NOMO-1 treated with DMSO at 0.1 percent for 48 hours (cell line): Measurements from ENCODE around the gene CRACDL.

ENCODE experiments used
- DNase-seq: peaks from one replicate; lab custom pipeline; 2025; ENCODE audit not compliant: unreplicated experiment; lab: John Stamatoyannopoulos, UW

CRACDL gene, protein sequence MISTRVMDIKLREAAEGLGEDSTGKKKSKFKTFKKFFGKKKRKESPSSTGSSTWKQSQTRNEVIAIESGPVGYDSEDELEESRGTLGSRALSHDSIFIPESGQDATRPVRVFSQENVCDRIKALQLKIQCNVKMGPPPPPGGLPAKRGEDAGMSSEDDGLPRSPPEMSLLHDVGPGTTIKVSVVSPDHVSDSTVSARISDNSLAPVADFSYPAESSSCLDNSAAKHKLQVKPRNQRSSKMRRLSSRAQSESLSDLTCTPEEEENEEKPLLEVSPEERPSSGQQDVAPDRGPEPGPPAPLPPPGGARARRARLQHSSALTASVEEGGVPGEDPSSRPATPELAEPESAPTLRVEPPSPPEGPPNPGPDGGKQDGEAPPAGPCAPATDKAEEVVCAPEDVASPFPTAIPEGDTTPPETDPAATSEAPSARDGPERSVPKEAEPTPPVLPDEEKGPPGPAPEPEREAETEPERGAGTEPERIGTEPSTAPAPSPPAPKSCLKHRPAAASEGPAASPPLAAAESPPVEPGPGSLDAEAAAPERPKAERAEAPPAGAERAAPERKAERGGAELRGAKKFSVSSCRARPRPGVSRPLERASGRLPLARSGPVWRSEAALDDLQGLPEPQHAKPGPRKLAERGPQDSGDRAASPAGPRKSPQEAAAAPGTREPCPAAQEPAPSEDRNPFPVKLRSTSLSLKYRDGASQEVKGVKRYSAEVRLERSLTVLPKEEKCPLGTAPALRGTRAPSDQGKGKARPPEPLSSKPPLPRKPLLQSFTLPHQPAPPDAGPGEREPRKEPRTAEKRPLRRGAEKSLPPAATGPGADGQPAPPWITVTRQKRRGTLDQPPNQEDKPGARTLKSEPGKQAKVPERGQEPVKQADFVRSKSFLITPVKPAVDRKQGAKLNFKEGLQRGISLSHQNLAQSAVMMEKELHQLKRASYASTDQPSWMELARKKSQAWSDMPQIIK

GRCh38 chr2:98935777-98936352 is at the start of gene CRACDL:
CRACDL (minus strand) TSS chr2:98936225; CDS start chr2:98846800, 89,425 bp downstream.
- DNase-seq: no peak

GRCh38 chr2:98975611-98976010 is 39.6 kb upstream of the CRACDL start:
- no peak for DNase-seq

- DNase-seq: no peak
These were observed 36.6 kb upstream of the CRACDL start for GRCh38 chr2:98972582-98973167.

DNA sequence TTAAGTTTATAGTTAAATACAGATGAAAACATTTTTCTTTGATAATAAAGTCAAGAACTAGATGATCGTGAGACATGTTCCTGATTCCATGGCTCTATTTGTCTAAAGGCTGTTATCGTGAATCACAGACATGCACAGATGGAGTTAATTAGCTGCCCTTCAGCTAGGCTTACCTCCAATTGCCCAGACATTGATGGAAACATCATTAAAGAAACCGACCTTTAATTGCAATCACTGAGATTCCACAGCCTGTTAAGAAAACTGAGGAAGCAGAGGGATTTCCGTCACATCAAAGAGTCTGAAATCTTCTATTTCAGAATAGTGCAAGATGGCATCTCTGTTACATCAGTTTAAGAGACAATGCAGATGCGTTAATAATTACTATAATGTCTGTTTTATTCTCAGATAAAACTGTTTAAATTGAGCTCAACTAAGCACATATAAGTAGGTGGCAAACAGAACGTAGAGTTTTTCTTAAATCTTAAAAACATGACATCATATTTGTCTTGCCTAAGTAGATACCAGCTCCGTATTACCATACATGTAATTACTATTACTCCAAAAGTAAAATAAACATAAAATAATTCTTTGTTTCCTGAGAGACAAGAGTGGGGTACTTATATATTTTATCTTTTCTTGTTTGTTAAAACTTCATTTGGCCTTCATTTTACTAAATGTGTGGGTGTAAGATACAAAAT is 23.9 kb upstream of the CRACDL start:
- no peak for DNase-seq

DNA sequence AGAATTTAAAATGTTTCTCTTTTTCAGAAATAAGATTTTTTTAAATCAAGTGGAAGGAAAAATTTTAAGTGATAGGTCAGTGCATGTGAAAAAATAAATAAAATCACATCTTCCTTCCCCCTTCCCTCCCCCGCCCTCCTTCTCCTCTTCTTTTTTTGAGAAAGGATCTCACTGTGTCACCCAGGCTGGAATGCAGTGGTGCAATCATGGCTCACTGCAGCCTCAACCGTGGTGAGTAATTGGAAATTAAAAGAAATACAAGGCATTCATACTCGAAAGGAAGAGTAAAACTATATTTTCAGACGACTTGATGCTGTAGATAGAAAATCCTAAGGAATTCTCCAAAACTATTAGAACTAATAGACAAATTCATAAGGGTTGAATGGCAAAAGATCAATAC is 16.9 kb upstream of the CRACDL start:
- no peak for DNase-seq

- no peak for DNase-seq
These were observed 13.1 kb upstream of the CRACDL start for GRCh38 chr2:98948956-98949739.

- no peak for DNase-seq
These were observed 11.5 kb upstream of the CRACDL start for GRCh38 chr2:98947554-98947953.

GRCh38 chr2:98946855-98947254 is 10.8 kb upstream of the CRACDL start:
- no peak for DNase-seq

DNA sequence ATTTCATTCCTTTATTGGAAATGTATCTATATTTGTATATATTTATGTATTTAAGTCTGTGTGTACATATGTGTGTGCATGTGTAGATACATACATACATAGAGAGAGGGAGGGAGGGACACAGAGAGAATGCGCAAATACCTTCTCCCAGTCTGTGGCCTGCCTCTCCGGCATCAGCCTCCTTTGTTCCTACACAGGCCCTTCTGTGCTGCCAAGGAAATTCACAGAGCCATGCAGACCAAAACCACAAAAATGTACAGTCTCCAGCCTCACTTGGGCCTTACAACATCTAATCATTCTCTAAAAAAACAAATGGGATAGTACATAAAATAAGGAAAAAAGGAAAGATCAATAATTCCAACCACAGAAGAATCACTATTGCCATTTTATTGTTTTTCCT is 8.8 kb upstream of the CRACDL start:
- DNase-seq: no peak

DNA sequence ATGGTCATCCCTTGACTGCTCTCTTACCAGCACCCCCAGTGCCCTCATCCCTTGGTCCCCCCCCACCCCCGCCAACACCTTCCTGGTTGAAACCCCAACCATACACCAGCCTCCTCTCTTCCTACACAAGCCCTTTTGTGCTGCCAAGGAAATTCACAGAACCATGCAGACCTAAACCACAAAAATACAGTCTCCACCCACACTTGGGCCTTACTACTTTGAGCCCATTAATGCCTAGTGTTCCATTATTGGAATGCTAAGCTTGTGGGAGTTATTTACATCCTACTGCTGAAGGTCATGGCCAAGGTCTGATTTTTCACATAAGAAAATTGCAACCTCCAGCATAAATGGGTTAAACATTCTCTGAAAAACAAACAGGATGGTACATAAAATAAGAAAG is 4.1 kb upstream of the CRACDL start:
- no peak for DNase-seq

GRCh38 chr2:98937906-98938305 is 1.9 kb upstream of the CRACDL start:
- DNase-seq: no peak

DNA sequence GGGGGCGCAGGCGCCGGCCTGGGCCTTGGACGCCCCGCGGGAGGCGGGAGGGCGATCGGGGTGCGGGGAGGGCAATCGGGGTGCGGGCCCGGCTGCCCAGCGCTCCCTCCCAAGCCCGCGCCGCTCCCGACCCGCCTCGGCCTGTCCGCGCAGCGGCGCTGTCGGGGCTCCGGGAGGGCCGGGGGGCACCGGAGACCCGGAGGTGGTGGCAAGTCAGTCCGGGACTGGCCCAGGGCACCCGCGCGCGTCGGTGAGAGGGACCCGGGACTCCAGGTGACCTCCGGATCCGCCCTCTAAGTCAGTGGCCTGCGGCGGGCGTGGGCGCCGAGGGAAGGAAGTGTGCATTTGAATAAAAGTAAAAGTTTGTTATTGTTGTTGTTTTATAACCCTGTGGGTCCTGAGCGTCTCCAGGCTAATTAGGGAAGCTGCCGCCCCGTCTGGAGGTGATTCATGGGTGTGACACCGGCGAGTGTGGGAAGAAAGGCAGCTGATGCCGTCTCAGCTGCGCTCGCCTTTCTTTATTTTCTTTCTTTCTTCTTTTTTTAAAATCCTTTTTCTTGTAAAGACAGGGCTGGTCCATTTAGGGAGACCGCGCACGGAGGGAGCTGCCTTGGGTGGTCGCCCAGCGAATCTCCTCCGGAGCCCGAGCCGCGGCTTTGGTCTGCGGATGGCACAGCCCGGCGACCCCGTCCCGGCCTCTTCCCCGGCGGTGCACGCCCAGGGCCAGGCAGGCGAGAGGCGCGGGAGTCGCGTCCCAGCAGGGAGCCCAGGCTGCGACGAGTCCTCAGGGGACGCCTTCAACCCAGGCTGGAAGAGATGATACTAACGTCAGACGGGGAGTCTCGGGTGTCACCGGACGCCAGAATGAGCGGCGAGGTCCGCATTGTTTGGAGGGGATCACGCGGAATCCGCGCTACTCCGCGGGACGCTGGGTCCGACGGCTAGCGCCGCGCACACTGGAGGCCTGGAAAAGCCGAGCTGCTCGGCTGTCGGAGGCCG is 627 bp upstream of the CRACDL start:
- peak; percentile 41 for DNase-seq

DNA sequence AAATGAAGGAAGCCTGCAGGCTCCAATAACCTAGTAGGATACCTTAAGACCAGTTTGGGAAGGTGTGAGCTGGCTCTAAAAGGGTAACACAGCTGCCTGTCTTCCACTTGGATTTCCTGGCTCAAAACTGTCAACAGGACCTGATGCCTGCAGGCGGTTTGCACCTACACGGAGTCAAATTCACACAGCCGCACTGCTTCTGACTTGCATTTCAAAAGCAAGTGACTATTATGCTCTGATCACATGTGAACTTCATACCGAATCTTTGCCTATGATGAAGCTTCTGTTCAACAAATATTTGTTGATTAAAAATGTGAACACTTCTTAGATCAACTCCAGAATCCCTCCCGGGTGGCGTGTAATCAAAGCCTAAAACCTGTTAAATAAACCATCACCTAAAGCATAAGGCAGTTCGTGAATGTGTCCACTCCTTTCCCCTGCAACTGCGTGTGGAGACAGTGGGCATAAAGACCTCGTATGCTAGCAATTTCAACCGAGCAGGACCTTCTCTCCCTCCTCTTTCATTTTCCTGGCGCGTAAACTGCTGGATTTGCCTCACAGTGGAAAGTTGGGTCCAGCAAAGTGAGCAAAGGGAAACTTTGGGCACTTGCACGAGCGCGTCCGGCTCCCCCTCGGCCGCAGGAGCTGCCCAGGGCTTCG is 784 bp downstream of the CRACDL start:
- no peak for DNase-seq

DNA sequence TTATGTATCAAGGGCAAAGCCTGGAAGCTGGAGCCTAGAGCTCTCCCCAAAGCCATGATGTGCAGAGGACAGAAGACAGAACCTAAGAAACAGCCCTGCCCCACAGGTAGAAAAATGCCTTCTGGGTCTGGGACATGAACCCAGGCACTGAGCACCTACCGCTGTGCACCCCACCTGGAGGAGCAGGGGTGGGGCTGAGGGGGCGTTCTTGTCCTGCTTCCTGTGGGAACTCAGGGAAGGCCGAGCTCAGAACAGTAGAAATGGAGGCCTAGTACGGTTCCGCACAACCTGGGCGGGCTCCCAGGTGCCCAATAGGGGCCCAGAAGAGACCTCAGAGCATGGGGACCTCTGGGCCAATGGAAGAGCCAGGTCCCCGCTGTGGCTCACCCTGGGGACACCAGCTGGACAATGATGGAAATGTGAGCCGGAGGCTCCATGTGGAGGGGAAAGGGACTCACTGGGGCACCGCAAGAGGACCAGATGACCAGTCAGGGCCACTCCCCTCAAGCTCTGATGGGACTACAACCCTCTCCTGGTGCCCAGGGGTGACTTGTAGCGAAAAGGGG is 3.2 kb downstream of the CRACDL start:
- no peak for DNase-seq

DNA sequence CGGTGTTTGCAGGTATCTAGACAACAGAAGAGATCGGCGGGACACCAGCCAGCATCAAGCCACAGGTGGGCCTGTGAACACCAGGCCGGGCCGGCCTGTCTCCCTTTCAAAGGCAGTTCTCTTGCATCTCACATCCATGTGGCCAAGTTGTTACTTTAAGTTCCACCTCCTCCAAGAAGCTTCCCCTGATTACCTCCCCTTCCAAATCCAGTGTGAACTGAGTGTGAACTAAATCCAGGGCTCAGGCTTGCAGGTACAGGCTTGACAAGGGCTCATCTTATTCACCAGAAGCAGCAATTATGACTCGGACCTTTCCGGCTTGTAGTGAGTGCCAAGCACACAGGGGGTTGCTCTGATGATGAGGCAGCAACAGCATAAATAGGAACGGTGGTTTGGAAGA is 3.9 kb downstream of the CRACDL start:
- DNase-seq: no peak

GRCh38 chr2:98931596-98931995 is 4.4 kb downstream of the CRACDL start:
- no peak for DNase-seq

DNA sequence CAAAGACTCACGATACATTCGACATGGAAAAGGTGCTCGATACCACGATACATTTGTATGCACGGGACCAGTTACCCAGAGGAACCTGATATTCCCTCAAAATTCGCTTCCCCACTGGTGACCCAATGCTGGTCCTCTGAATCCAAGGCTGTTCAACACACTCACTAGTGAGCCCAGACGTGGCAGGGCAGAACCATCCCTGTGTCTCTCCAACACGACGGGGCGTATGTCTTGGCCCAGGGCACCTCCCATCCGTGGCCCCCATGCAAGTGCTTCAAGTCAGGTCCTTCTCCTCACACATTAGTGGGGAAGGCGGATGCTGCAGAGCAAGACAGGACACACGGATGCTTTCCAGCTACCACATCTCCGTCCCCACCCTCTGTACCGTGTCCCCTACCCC is 6.1 kb downstream of the CRACDL start:
- no peak for DNase-seq

- DNase-seq: no peak
These were observed 7.8 kb downstream of the CRACDL start for GRCh38 chr2:98928242-98928641.
